H1 (cell line): ENCODE results near the gene TCFL5. TPM values are rescaled to one million over a fixed set of nuclear protein-coding genes. Genes with fewer than 3 reads are reported as not detected.

Experiments used
- RFX5 ChIP-seq: IDR thresholded peaks from 2 replicates; pipeline ENCODE4 v1.6.1; 2011; ENCODE audit warnings: low read depth, low read length, improper control_type of control experiment, borderline replicate concordance
- RNF2 ChIP-seq: fragments of 200-900, 300-1000 bp; sonication (generic); IDR thresholded peaks from 2 replicates; pipeline ENCODE4 v1.7.1; 2016; ENCODE audit warnings: borderline replicate concordance, low read depth, mild to moderate bottlenecking, antibody characterized with exemption, low read length; ENCODE audit not compliant: poor library complexity, severe bottlenecking; ENCODE audit errors: missing control alignments
- SIX5 ChIP-seq: IDR thresholded peaks from 2 replicates; pipeline ENCODE4 v1.6.1; 2011; ENCODE audit warnings: mild to moderate bottlenecking, low read depth, low read length
- polyA plus RNA-seq, 7 experiments: library from polyadenylated mRNA; depleted of rRNA in 3 of 7; stranded (reverse) in 5 of 7; unstranded in 2 of 7; fragments of >200 nt in 5 of 7; fragments of 200-250 nt in 2 of 7; gene quantifications; 1 replicate in 5 of 7; 2 replicates in 1 of 7; 4 replicates in 1 of 7; pipeline versions ENCODE4 v1.2.1 to v1.2.3, GENCODE V29; 2011 to 2013; ENCODE audit warnings: missing spikeins in 2 of 7, mixed read lengths in 2 of 7
- total RNA-seq: library from RNA; stranded (reverse); fragmentation: NEBNext Ultra II Directional; extraction: Animal tissue kit (Norgen Biotek cat#: 25700); gene quantifications from 2 replicates; pipeline ENCODE4 v1.2.1, GENCODE V29; 2021
- TF ChIP-seq, protein P1 (sequence below): fragments of 300-600 bp; sonication (generic); IDR thresholded peaks from 2 replicates; pipeline ENCODE4 v1.7.1; 2012; ENCODE audit warnings: low read length, moderate library complexity, mild to moderate bottlenecking, inconsistent platforms; ENCODE audit not compliant: insufficient replicate concordance

Gene TCFL5
- total and polyA plus RNA-seq, 2 of the 8 experiments (the other 6 are each of a cell fraction or from before 2014, with no cell fraction given): 6.2 to 15.0 TPM

DNA sequence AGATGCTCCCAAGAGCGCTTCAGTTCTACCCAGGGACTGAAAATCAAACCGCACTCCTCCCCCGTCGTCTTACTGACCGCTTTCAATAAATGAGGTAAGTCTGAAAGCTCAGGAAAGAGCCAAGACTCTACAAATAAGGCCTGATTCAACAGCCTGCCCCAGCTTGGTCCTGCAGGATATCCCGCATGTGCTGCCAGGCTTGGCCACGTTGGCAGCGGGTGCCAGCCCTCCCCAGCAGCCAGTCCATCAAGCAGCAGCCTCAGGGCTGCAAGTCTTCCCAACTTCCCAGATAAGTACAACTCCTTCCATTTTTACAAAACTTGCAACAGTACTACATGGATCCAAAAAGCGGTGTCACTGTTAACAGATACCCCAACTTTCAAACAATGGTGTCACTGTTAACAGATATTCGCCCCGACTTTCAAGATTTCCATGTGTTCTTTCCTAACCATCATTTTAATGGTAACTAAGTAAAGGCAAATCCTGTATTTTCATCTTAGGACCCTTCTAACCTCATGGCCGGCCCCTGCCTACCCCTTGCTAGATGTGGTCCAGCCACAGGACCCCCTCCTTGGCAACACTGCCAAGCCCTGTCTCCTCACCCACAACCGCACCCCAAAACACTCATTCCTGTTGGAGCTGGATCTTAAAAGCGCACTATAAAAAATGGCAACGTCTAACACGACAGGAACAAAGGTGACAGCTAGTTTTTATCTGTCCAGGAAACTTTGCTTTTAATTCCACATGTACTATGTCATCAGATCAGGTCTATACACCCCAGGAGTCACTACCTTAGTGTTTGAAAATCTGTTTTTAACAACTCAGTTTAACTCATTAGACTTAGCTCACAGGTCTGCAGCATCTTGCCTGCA lies 36.7 kb upstream of the TCFL5 start (continued):
- TF ChIP-seq, protein P1, sequence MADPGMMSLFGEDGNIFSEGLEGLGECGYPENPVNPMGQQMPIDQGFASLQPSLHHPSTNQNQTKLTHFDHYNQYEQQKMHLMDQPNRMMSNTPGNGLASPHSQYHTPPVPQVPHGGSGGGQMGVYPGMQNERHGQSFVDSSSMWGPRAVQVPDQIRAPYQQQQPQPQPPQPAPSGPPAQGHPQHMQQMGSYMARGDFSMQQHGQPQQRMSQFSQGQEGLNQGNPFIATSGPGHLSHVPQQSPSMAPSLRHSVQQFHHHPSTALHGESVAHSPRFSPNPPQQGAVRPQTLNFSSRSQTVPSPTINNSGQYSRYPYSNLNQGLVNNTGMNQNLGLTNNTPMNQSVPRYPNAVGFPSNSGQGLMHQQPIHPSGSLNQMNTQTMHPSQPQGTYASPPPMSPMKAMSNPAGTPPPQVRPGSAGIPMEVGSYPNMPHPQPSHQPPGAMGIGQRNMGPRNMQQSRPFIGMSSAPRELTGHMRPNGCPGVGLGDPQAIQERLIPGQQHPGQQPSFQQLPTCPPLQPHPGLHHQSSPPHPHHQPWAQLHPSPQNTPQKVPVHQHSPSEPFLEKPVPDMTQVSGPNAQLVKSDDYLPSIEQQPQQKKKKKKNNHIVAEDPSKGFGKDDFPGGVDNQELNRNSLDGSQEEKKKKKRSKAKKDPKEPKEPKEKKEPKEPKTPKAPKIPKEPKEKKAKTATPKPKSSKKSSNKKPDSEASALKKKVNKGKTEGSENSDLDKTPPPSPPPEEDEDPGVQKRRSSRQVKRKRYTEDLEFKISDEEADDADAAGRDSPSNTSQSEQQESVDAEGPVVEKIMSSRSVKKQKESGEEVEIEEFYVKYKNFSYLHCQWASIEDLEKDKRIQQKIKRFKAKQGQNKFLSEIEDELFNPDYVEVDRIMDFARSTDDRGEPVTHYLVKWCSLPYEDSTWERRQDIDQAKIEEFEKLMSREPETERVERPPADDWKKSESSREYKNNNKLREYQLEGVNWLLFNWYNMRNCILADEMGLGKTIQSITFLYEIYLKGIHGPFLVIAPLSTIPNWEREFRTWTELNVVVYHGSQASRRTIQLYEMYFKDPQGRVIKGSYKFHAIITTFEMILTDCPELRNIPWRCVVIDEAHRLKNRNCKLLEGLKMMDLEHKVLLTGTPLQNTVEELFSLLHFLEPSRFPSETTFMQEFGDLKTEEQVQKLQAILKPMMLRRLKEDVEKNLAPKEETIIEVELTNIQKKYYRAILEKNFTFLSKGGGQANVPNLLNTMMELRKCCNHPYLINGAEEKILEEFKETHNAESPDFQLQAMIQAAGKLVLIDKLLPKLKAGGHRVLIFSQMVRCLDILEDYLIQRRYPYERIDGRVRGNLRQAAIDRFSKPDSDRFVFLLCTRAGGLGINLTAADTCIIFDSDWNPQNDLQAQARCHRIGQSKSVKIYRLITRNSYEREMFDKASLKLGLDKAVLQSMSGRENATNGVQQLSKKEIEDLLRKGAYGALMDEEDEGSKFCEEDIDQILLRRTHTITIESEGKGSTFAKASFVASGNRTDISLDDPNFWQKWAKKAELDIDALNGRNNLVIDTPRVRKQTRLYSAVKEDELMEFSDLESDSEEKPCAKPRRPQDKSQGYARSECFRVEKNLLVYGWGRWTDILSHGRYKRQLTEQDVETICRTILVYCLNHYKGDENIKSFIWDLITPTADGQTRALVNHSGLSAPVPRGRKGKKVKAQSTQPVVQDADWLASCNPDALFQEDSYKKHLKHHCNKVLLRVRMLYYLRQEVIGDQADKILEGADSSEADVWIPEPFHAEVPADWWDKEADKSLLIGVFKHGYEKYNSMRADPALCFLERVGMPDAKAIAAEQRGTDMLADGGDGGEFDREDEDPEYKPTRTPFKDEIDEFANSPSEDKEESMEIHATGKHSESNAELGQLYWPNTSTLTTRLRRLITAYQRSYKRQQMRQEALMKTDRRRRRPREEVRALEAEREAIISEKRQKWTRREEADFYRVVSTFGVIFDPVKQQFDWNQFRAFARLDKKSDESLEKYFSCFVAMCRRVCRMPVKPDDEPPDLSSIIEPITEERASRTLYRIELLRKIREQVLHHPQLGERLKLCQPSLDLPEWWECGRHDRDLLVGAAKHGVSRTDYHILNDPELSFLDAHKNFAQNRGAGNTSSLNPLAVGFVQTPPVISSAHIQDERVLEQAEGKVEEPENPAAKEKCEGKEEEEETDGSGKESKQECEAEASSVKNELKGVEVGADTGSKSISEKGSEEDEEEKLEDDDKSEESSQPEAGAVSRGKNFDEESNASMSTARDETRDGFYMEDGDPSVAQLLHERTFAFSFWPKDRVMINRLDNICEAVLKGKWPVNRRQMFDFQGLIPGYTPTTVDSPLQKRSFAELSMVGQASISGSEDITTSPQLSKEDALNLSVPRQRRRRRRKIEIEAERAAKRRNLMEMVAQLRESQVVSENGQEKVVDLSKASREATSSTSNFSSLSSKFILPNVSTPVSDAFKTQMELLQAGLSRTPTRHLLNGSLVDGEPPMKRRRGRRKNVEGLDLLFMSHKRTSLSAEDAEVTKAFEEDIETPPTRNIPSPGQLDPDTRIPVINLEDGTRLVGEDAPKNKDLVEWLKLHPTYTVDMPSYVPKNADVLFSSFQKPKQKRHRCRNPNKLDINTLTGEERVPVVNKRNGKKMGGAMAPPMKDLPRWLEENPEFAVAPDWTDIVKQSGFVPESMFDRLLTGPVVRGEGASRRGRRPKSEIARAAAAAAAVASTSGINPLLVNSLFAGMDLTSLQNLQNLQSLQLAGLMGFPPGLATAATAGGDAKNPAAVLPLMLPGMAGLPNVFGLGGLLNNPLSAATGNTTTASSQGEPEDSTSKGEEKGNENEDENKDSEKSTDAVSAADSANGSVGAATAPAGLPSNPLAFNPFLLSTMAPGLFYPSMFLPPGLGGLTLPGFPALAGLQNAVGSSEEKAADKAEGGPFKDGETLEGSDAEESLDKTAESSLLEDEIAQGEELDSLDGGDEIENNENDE: no peak
- no peak for TF ChIP-seq RNF2
- TF ChIP-seq RFX5: no peak
- no peak for TF ChIP-seq SIX5
- TF ChIP-seq, all 59 proteins: peak for 3
